Chondrocyte (in vitro differentiated cells): ENCODE results near the gene KCNJ4. TPM values are rescaled to one million over a fixed set of nuclear protein-coding genes. Genes with fewer than 3 reads are reported as not detected.

Experiments used
- DNase-seq: peaks from one replicate; pipeline ENCODE4 v3.0.0; 2021; ENCODE audit warnings: mixed read lengths, low spot score
- H3K27ac Mint-ChIP-seq: one replicate; pipeline ENCODE4 v1.8.0; 2021; ENCODE audit warnings: mild to moderate bottlenecking, moderate library complexity, mixed read lengths; ENCODE audit not compliant: unreplicated experiment
- H3K27me3 Mint-ChIP-seq: 2 replicates; pipeline ENCODE4 v1.8.0; 2021; ENCODE audit warnings: low read depth, mixed read lengths
- H3K36me3 Mint-ChIP-seq: 2 replicates; pipeline ENCODE4 v1.8.0; 2021; ENCODE audit warnings: low read depth, mixed read lengths
- H3K4me1 Mint-ChIP-seq: 2 replicates; pipeline ENCODE4 v1.8.0; 2021; ENCODE audit warnings: low read depth, mild to moderate bottlenecking, mixed read lengths
- H3K4me3 Mint-ChIP-seq: one replicate; pipeline ENCODE4 v1.8.0; 2021; ENCODE audit warnings: mild to moderate bottlenecking, moderate library complexity, mixed read lengths; ENCODE audit not compliant: unreplicated experiment
- H3K9me3 Mint-ChIP-seq: 2 replicates; pipeline ENCODE4 v1.8.0; 2021; ENCODE audit warnings: low read depth, mixed read lengths
- total RNA-seq: library from RNA; stranded (reverse); gene quantifications from 3 replicates; pipeline ENCODE4 v1.2.1, GENCODE V29; 2021
- TF ChIP-seq, protein P1 (sequence below): fragments of 200-600 bp; sonication (generic); IDR thresholded peaks from 2 replicates; pipeline ENCODE4 v1.5.0; 2021; ENCODE audit warnings: antibody characterized with exemption, mild to moderate bottlenecking, moderate library complexity

KCNJ4 gene
- total RNA-seq, 1 donor from 2014 or later: 0.27 TPM

DNA sequence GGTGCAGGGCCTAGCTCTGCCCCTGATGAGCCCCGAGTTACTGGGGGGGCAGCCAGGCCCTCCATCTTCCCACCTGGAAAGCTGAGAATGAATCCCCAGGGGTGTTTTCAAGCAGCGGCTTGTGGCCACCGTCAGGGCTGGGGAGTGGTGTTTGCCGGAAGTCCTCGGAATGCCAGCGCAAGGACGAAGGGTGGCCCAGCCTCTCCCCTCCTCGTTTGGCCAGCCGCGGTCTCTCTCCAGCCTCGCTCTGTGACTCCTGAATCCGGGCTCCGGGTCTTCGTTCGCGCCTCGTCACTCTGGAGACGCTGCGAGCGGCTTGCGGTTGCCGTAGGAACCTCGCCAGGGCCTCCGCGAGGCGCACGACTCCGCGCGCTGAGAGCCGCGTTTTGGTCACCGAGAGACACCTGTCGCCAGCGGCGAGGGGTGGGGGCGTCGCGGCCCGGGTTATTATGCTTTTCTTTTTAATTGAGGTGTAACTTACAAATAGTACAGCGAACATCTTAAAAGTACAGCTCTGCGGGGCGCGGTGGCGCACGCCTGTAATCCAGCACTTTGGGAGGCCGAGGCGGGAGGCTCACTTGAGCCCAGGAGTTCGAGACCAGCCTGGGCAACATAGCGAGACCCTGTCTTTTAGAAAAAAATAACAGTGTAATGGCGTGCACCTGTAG is 6.5 kb upstream of the KCNJ4 start:
- DNase-seq: peak; percentile 90
- H3K9me3 Mint-ChIP-seq: no peaks in the 10 kb centered on the region
- TF ChIP-seq, protein P1, sequence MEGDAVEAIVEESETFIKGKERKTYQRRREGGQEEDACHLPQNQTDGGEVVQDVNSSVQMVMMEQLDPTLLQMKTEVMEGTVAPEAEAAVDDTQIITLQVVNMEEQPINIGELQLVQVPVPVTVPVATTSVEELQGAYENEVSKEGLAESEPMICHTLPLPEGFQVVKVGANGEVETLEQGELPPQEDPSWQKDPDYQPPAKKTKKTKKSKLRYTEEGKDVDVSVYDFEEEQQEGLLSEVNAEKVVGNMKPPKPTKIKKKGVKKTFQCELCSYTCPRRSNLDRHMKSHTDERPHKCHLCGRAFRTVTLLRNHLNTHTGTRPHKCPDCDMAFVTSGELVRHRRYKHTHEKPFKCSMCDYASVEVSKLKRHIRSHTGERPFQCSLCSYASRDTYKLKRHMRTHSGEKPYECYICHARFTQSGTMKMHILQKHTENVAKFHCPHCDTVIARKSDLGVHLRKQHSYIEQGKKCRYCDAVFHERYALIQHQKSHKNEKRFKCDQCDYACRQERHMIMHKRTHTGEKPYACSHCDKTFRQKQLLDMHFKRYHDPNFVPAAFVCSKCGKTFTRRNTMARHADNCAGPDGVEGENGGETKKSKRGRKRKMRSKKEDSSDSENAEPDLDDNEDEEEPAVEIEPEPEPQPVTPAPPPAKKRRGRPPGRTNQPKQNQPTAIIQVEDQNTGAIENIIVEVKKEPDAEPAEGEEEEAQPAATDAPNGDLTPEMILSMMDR: no peak
- H3K36me3 Mint-ChIP-seq: no peaks in the 10 kb centered on the region
- H3K4me3 Mint-ChIP-seq: peak overlapping the region; percentile 65
- peaks cover 21% of the 10 kb centered on the region for H3K27me3 Mint-ChIP-seq
- peaks cover 9% of the 10 kb centered on the region for H3K4me1 Mint-ChIP-seq
- H3K27ac Mint-ChIP-seq: peak overlapping the region; percentile 36

DNA sequence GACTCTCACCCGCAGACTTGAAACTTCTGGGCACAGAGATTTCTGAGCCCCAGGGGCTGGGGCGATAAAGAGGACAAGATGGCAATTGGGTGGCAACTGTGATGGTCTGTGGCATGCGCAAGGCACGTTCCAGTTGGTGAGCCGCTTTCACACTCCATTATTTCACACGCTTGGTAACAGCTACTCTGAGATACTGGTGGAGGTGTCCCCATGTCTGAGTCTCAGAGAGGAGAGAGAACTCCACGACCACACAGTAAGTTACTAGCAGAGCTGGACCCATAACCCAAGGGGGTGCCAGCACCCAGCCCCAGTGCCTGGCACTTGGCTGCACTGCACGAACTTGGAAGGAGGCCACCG is 6.0 kb upstream of the KCNJ4 start:
- Mint-ChIP-seq H3K4me3 (peak overlapping the region; percentile 65), H3K27ac (no peak overlapping the region), H3K27me3 (peaks cover 23% of the 10 kb centered on the region), H3K9me3 (no peaks in the 10 kb centered on the region), H3K36me3 (no peaks in the 10 kb centered on the region), H3K4me1 (peaks cover 10% of the 10 kb centered on the region)
- TF ChIP-seq, protein P1: no peak
- no peak for DNase-seq

DNA sequence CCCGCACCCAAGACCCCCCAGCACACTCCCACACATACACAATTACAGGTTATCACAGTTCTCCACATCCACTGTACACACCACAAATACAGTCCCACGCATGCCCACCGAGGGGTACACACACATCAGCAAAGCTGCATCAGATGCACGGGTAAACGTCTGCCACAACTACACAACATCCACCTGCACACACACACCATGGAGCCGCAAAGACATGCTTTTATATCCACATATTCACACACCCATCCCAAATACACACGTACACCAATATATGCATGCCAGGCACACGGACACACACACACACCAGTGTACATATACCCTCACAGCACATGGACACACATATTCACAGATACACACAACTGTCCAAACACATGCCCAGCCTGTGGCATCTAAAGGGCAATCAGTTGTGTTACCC is 5.4 kb upstream of the KCNJ4 start:
- no peak overlapping the region for H3K27ac Mint-ChIP-seq

DNA sequence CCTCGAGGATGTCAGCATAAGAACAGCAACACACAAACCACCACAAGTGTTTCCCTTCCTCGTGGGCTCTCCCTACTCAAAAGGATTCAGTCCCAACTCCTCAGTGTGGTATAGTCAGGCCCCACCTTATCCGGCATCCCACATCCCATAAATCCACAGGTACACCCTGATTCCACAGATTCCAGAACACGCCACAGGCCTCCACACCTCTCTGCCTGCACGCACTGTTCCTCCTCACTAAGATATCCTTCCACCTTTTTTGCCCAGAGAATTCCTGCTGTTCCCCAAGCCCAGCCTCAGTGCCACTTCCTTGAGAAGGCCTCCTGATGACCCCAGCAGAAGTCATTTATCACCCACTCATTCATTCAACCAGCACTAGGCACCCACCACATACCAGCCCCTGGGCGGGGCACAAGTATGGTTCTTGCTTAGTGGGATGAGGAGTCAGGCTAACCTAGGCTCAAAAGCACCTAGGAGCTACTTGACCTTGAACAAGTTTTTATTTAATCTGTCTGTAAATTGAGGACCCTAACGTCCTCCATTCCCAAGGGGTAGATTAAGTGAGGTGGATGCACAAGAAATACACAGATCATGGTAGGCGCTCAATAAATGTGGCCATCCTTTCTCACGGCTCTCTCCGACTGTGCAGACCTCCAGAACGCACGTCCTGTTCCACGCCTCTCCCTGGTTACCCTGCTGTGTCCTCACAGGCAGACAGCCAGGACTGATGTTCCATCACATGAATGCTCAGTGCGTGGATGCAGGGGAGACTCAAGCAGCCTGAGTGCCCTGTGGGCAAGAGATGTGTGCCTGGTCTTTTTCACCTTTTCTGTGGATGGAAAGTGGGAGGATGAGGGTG is 2.1 kb upstream of the KCNJ4 start:
- no peak for DNase-seq
- TF ChIP-seq, protein P1: no peak
- H3K4me3 Mint-ChIP-seq: peak overlapping the region; percentile 49
- no peaks in the 10 kb centered on the region for H3K9me3 Mint-ChIP-seq
- H3K4me1 Mint-ChIP-seq: peaks cover 14% of the 10 kb centered on the region
- H3K27me3 Mint-ChIP-seq: peaks cover 34% of the 10 kb centered on the region
- no peaks in the 10 kb centered on the region for H3K36me3 Mint-ChIP-seq
- no peak overlapping the region for H3K27ac Mint-ChIP-seq

More for the DNA sequence above, 5.4 kb upstream of the KCNJ4 start:
- peaks cover 23% of the 10 kb centered on the region for H3K27me3 Mint-ChIP-seq
- no peak for DNase-seq
- H3K9me3 Mint-ChIP-seq: no peaks in the 10 kb centered on the region
- TF ChIP-seq, protein P1: no peak
- H3K36me3 Mint-ChIP-seq: no peaks in the 10 kb centered on the region
- no peak overlapping the region for H3K4me3 Mint-ChIP-seq
- H3K4me1 Mint-ChIP-seq: peaks cover 10% of the 10 kb centered on the region

DNA sequence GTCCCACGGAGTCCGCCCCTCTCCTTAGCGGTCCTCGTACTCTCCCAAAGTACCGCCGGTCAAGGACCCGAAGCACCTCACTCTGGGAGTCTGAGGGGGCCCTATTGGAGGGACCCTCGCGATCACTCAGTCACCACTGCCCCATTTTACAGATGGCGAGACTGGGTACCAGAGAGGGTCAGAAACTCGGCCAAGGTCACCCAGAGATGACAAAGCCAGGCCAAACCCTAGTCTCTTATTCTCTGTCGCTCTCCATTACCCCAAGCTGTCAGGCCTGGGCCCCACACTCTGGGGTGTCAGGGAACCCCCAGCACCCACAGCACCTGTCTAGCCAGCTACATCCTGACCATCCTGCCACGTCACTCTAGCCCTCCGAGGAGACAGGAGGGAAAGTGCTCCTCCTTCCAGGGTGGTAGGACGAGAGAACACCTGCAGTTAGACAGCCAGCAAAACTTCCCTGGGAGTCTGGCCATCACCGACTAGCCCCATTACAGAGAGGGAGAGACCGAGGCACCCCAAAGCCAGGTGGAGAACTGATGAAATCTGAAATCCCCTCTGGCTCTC is 1.4 kb upstream of the KCNJ4 start:
- DNase-seq: no peak

More for the DNA sequence above, 1.4 kb upstream of the KCNJ4 start:
- Mint-ChIP-seq H3K27me3 (peaks cover 34% of the 10 kb centered on the region), H3K27ac (no peak overlapping the region), H3K9me3 (no peaks in the 10 kb centered on the region), H3K4me3 (peak overlapping the region; percentile 49), H3K4me1 (peaks cover 9% of the 10 kb centered on the region), H3K36me3 (no peaks in the 10 kb centered on the region)
- TF ChIP-seq, protein P1: no peak
